ENCODE results near the gene LRRC8A.

DNA sequence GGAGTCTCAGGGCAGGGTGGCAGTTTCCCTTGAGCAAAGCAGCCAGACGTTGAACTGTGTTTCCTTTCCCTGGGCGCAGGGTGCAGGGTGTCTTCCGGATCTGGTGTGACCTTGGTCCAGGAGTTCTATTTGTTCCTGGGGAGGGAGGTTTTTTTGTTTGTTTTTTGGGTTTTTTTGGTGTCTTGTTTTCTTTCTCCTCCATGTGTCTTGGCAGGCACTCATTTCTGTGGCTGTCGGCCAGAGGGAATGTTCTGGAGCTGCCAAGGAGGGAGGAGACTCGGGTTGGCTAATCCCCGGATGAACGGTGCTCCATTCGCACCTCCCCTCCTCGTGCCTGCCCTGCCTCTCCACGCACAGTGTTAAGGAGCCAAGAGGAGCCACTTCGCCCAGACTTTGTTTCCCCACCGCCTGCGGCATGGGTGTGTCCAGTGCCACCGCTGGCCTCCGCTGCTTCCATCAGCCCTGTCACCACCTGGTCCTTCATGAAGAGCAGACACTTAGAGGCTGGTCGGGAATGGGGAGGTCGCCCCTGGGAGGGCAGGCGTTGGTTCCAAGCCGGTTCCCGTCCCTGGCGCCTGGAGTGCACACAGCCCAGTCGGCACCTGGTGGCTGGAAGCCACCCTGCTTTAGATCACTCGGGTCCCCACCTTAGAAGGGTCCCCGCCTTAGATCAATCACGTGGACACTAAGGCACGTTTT lies 35.4 kb downstream of the LRRC8A start:
- TF ChIP-seq, protein P1, sequence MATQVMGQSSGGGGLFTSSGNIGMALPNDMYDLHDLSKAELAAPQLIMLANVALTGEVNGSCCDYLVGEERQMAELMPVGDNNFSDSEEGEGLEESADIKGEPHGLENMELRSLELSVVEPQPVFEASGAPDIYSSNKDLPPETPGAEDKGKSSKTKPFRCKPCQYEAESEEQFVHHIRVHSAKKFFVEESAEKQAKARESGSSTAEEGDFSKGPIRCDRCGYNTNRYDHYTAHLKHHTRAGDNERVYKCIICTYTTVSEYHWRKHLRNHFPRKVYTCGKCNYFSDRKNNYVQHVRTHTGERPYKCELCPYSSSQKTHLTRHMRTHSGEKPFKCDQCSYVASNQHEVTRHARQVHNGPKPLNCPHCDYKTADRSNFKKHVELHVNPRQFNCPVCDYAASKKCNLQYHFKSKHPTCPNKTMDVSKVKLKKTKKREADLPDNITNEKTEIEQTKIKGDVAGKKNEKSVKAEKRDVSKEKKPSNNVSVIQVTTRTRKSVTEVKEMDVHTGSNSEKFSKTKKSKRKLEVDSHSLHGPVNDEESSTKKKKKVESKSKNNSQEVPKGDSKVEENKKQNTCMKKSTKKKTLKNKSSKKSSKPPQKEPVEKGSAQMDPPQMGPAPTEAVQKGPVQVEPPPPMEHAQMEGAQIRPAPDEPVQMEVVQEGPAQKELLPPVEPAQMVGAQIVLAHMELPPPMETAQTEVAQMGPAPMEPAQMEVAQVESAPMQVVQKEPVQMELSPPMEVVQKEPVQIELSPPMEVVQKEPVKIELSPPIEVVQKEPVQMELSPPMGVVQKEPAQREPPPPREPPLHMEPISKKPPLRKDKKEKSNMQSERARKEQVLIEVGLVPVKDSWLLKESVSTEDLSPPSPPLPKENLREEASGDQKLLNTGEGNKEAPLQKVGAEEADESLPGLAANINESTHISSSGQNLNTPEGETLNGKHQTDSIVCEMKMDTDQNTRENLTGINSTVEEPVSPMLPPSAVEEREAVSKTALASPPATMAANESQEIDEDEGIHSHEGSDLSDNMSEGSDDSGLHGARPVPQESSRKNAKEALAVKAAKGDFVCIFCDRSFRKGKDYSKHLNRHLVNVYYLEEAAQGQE (IDR thresholded peaks at IDR 0.05; ENCODE audit: unreplicated experiment), result no peak
- TF ChIP-seq, protein P2, sequence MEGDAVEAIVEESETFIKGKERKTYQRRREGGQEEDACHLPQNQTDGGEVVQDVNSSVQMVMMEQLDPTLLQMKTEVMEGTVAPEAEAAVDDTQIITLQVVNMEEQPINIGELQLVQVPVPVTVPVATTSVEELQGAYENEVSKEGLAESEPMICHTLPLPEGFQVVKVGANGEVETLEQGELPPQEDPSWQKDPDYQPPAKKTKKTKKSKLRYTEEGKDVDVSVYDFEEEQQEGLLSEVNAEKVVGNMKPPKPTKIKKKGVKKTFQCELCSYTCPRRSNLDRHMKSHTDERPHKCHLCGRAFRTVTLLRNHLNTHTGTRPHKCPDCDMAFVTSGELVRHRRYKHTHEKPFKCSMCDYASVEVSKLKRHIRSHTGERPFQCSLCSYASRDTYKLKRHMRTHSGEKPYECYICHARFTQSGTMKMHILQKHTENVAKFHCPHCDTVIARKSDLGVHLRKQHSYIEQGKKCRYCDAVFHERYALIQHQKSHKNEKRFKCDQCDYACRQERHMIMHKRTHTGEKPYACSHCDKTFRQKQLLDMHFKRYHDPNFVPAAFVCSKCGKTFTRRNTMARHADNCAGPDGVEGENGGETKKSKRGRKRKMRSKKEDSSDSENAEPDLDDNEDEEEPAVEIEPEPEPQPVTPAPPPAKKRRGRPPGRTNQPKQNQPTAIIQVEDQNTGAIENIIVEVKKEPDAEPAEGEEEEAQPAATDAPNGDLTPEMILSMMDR (conservative IDR thresholded peaks at IDR 0.05; ENCODE audit: low read depth in 2 of 2), result no peak
- TF ChIP-seq ZNF114 (CRISPR knock-in tag; IDR thresholded peaks at IDR 0.05), result no peak
